HG03432 (cell line): ENCODE results near the gene HHATL.

Source experiments
- ATAC-seq: cut with Tn5 transposase; IDR thresholded peaks from one replicate; pipeline ENCODE4 v1.9.1; 2021; ENCODE audit warnings: mild to moderate bottlenecking, moderate library complexity; ENCODE audit not compliant: unreplicated experiment

The HHATL gene

DNA sequence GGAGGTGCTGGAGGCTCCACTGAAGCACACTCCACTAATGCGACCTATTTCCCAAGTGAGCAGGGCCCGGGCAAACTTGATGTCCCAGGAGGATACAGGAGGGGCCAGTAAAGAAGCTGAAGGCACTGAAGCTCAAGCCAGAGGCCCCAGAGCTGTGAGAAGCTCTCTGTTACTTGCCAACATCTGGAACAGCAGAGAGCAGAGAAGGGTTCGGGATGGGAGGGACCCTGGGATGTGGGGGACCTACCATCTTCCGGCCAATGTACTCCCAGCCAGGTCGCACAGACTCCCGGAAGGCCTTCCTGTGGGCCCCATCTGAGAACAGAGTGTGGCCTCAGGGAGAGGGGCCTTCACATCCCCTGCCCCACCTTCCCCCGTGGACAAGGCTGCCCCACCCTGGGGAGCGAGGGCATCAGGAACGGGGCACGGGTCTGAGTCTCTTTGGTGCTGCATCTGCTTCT is 3.1 kb downstream of the HHATL start:
- no peak for ATAC-seq

DNA sequence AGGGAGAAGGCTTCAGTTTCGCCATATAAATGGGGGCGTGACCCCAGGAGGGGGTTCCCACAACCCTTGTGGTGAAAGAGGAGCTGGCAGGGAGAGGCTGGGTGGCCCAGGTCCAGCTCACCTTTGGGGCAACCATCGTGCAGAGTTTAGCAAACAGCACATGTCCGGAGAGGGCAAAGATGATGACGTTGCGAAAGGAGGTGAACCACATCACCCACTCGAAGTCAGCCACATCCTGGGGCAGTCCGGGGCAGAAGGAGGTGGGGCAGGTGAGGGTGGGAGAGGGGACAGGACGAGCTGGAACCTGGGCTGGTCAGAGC is 3.7 kb downstream of the HHATL start:
- no peak for ATAC-seq

DNA sequence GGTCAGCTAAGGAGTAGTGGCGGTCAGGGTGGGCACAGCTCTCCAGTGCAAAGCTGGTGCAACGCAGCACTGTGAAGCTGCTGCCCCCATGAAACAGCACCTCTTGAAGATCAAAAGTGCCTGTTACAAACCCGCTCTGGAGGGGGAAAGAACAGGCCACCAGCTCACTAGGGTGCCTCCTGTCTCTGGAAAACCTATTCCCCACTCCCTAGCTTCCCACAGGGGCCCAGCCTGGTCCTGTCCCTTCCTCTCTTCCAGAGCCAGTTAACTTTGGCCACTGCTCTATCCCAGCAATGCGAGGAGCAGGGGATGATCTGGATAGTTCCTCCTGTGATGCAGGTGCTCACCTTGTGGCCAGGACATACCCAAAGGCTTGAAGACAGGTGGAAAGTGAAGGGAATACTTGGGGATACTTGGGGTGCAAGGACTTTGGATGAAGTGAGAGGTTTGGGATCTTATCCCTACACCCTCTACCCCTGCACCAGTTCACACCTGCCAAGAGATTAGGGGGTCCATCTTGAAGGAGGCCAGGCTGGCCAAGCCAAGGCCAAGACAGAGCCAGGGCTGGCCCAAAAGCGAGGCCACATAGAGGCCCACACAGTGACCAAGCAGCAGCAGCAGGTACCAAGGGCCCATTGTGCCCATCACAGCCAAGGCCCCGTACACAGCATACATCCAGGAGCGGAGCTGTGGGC is 4.2 kb downstream of the HHATL start:
- ATAC-seq: no peak

DNA sequence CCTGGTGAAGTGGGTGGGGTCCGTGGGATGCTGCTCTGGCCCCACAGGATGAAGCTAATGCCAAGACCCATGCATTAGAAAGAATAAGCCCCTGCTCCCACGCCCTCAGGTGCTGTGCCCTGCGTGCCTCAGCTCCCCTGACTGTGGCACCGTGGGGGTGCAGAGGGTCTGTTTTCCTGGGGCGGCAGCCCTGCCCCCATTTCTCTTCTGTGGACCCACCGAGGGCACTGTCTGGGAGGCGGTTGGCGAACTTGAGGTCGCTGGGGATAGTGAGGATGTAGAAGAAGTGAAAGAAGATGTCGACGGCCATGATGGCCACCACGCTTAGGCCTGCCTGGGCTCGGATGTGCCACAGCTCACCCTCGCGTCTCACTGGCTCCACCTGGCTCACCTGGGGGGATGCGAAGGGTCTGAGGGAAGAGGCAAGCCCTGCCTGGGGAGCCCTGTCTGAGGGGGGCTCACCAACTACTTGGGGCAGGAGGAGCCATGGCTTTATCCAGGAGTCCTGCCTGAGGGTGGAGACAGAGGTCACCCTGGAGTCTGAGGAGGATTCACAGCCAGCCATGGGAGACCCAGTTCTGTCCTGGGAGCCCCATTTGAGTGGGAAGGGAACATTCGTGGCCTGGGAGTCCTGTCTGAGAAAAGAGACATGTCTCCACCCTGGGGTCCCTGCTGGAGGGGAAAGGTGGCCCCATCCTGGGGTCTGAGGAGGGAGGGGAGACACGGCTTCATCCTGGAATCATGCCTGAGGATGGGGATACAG is 5.1 kb downstream of the HHATL start:
- ATAC-seq: no peak

DNA sequence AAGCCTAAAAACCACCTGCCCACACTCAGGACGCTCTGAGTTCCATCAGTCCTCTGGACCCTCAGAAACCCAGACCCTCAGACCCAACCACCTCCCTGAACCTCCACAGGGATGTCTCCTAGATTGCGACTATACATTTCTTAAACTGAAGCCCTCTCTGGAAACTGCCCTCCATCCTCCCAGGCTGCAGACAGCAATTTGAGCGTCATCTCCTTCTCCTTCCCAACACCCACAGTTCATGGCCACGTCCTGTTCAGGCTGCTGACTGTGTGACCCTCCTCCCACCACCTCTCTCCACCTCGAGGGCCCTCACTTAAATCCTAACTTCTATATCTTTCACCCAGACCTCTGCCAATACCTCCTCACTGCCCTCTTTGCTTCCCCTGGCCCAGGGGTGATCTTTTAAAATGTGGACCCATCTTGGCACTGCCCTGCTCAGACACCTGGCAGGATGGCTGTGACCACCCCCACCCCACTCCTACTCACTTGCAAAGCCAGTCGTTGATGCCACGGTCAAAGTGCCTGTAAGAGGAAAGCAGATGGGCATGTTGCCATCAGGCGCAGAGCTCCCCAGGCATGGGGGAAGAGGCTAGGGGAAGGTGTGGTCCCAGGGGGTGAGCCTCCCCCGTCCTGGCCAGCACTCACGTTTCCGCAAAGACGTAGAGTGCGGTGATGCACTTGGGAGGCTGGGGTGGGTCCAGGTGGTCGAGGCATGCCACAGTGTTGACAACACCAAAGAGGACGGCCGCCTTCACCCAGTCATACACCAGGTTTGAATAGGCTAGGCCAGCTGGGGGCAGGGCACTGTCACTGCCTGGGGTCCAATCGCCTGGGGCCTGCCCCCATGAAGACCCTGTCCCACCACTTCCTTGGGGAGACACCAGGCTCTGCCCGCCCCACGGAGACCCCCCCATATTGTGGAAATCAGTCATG is 6.0 kb downstream of the HHATL start:
- ATAC-seq: no peak

DNA sequence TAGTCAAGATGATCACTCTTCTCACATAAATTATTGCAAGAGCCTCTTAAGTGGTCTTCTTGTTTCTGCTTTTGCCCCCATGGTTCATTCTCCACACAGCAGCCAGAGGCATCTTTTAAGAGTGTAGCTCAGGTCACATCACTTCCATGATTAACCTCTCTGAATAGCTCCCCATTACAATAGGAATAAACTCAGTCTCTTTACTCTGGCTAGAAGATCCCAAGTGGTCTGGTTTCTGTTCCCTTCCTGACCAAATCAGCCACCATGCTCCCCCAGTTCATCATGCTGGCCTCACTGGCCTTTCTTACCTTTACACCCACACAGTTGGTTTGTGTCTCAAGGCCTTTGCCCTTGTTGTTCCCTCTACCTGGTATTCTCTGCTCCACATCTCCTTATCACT is 8.2 kb downstream of the HHATL start:
- ATAC-seq: no peak

DNA sequence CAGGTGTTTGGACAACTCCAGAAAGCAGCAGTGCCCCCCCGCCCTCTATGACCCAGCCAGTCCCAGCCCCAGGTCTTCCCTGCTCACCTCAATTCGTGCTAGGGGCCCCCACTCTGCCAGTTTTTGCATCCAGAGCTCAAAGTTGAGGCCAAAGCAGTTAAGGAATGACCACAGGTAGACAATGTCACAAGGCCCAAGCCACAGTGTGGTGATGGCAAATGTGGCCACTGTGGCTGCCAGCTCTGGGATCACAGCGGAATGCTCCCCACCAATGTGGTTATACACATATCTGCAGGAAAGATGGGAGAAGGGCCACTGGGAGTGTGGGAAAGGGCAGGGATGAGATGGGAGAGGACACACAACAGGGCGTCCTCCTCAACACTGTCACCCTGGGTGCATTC is 9.1 kb downstream of the HHATL start:
- no peak for ATAC-seq

DNA sequence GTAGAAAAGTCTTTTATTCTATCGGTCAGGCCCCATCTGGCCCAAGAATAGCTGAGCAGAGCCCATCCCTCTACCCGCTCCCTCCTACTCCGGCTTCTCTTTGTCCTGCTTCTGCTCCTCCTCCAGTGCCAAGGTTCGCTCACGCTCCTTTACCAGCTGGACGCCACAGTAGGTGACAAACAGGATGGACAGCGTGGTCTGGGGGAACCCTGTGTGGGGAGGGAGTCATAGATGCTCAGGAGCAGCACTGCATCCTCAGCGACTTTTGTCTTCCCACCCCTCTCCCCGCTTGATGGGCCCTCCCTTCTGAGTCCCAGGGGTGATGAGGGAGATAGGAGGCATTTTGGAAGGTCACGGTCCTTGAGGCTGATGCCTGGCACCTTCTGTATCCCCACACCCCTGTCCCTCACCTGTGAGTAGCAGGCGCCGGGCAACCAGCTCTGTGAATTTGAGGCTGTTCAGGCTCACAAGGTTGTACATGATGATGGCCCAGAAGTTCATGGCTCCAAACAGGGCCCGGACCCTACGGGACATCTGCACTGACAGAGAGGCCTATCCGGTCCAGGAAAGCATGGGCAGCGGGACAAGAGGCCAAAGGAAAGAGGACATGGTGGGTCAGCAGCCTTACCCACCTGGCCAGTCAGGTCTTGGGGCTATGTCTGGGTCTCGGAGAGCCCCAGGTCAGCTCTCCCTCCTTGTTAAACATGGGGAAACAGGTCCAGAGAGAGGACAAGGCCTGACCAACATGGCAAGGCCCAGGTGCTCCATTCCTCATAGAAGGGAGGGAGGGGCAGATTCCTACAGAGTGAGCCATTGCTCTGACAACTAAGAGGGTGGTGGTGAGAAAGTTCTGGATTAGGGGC is 9.7 kb downstream of the HHATL start:
- ATAC-seq: no peak

DNA sequence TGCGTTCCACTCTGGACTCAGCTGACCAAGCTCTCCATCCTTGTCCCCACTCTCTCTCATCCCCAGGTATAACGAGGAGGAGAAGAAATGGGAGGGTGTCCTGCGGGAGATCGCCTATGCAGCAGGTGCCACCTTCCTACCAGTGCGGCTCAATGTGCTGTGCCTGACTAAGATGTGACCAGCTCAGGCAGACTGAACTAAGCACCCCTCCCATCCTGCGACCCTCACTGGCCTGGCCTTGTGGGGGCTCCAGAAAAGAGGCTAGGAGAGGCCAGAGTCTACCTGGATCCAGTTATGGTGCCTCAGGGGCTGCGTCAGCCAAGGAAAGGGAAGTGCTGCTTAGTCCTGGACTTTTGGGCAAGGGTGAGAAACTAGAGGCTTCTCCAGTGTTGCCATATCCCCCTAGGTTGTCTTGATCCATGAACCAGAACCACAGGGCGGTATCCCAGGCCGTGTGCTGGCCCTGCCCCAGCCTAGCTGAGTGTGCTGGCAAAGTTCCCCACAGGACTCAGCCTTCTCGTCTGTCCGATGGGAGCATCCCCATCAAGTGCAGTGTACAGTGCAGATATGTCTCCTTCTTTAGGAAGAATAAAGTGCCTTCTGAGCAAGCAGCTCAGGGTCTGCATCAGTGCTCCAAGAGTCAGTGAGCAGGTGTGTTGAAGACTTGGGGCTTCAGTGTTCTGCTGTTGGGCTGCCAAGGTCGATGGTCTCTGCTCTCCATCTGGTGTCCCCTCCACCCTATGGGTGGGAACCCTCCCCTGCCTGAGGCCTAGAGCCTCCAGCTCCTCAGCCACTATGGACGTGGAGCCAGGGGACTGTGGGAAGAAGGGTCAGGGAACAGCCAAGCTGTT is 10.6 kb downstream of the HHATL start:
- ATAC-seq: no peak

DNA sequence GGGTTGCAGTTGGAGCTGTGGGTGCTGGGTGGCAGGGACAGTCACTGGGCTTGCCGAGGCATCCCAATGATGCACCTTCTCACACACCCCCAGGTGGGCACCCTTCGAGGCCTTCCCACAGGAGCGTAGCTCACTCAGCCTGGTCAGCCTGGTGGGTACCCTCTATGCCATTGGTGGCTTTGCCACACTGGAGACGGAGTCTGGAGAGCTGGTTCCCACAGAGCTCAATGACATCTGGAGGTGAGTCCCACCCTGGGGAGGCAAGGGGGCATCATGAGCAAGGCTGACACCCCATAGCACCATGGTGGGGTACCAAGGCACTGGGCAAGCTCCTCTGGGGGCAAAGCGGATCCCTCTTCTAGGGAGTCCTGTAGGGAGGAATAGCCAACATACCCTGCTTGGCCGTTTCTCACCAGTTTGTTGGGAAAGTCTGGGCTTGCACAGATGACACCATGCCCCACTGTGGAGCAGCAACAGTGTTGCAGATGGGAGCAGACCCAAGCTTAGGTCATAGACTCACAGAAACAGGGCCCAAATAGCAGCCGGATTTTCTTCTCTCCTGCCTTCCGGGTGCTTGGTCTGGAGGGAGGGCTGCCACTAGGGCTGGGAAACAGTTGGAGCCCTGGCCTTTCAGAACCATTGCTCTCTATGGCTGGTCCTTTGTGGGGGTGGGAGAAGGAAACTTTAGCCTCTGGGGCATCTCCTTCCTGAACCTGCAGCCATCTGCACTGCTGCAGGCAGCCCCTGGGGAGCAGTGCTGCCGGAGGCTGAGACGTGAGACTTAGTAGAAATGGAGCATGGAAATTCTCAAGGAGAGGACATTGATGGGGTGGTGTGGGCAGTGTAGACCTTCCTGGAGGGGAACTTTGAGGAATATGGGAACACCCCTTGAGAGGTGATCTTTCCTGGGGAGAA is 11.6 kb downstream of the HHATL start:
- ATAC-seq: no peak

DNA sequence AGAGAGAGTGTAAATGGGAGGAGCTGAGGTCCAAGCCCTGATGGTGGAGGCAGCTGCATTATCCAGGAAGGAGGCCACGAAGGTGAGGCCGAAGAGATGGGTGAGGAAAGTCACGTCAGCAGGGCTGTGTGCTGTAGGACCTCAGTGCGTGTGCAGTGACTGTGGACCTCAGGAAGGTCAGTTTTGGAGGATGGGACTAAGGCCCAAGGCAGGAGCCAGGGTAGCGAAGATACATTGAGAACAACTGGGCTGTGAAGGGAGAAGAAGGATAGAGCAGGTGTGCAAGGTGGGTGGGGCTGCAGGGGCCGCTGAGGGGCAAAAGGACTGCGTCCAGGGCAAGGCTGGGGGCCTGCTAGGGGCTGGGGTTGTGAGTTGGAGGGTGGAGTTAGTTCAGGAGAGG is 12.4 kb downstream of the HHATL start:
- no peak for ATAC-seq

DNA sequence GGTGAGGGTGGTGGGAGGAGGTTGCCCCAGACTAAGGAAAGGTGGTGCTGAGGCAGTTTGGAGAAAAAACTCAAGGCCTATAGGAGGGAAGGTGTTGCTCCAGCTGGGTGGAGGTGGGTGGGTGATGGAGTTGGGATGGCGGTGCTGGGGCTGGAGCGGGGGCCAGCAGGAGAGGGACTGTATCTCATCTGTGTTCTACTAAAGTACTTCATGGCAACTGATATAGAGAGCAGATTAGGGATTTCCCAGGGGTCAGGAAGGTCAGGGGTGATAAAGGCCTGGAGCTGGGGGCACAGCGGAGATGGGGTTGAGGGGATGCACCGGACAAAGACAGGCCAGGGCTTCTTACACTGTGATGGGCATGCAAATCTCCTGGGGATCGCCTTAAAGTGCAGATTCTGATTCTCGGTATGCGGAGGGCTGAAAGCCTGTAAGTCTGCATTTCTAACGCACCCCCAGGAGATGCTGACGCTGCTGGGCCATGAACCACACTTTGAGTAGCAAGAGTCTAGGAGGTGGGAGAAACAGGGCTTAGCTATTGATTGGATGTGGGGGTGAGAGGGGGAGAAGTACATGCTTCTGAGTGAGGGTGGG is 13.1 kb downstream of the HHATL start:
- no peak for ATAC-seq

DNA sequence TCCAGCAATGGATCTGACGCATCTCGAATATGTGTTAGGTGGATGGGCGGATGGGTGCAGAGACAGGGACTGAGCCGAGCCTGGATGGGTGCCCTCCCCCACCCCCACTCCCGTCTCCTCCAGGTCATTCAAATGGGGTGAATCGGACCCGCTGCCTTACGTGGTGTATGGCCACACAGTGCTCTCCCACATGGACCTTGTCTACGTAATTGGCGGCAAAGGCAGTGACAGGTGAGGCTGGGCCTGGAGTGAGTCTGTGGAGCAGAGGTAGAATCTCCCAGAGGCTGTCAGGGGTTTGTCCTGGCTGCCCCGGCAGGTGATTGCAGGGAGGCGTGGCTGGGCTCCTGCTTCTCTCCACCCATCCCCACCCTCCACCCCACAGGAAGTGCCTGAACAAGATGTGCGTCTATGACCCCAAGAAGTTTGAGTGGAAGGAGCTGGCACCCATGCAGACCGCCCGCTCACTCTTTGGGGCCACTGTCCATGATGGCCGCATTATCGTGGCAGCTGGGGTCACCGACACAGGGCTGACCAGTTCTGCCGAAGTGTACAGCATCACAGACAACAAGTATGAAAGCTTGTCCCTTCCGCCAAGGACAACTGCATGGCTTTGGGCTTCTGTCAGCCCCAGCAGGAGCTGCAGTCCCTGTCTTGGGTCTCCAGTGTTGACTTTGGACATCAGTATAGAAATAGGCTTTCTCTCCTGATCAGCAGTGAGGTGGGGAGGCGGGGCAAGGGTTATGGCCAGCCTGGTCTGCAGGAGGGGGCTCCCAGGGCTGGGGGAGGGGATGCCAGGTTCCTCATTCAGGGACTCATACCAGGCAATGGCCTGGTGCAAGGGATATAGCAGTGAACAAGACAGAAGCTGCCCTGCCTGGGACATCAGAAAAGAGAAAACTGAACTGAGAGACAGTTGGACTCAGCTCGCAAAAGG is 13.8 kb downstream of the HHATL start:
- no peak for ATAC-seq

DNA sequence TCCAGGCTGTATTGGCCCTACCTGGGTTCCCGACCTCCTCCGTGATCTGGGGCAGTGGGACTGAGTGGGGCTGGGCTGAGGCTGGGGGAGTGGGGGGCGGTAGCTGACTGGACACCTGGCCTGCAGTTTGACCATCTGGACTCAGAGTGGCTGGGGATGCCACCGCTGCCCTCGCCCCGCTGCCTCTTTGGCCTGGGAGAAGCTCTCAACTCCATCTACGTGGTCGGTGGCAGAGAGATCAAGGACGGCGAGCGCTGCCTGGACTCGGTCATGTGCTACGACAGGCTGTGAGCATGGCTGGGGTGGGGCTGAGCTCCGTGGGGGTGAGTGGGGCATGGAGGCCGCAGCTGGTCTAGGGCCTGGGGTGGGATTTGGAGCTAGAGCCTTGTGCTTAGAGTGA is 14.6 kb downstream of the HHATL start:
- ATAC-seq: no peak

DNA sequence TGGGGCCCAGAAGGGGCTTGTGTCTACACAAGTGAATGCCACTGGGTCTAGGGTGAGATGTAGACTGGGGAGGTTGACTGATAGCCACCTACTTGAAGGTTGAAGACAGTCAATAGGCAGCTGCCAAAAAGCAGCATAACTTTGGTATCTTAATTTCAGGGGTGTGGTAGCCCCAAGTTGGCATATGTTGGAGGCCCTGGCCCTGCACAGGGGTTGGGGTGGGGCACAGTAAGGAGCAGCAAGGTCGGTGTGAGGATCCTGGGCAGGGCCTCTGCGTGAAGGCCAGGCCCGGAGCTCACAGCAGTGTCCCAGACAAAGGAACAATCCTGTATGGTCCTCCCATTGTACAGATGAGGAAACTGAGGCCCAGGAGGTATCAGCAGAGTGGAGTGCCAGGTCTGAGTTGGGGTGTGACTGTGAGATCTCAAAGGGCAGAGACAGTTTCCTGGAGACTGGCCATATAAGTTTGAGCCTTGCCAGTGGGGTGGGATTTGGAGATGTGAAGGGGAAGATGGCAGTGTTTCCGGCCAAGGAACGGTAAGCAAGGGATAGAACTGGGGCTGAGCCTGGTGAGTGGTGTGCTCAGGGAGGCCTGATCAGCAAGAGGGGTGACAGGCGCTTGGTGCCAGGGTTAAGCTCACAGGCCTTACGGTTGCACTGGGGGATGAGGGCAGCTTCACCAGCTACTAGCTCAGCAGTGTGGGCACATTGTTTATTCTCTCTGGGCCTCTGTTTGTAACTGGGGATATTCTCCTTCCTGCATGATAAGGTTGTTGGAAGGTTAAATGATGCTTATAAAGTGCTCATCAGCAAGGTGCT is 15.6 kb downstream of the HHATL start:
- no peak for ATAC-seq
